ENCODE measurements around the gene AR.

The AR gene

GRCh38 chrX:67543818-67544217 lies at the start of gene AR:
TSS of gene AR (plus strand) at chrX:67544021. CDS start at chrX:67545147, 1,126 bp downstream.
- Histone ChIP-seq H3K27me3 (ENCODE audit: control insufficient read depth in 1 of 2, insufficient read depth in 2 of 2, low read length in 2 of 2) (peaks cover 0 to 15% of the 10 kb centered on the region in 2 donors), H3K9me3 (ENCODE audit: low read length) (no peaks in the 10 kb centered on the region), H3K9ac (ENCODE audit: low read length) (no peak within 1 kb of the TSS), H3K4me1 (ENCODE audit: insufficient read depth, low read length) (no peaks in the 10 kb centered on the region), H3K36me3 (ENCODE audit: insufficient read depth, low read length) (no peaks in the 10 kb centered on the region), H3K27ac (ENCODE audit: low read depth, low read length) (peak within 1 kb of the TSS; percentile 12), H3K4me3 (ENCODE audit: low read depth in 1 of 2, low read length in 2 of 2) (peak within 1 kb of the TSS; percentile 25 to 76)

- Histone ChIP-seq H3K4me1 (ENCODE audit: insufficient read depth, low read length) (no peaks in the 10 kb centered on the region), H3K27ac (ENCODE audit: low read depth, low read length) (no peak overlapping the region), H3K4me3 (ENCODE audit: low read depth in 1 of 2, low read length in 2 of 2) (no peak overlapping the region), H3K9me3 (ENCODE audit: low read length) (no peaks in the 10 kb centered on the region), H3K27me3 (ENCODE audit: control insufficient read depth in 1 of 2, insufficient read depth in 2 of 2, low read length in 2 of 2) (no peaks in the 10 kb centered on the region), H3K36me3 (ENCODE audit: insufficient read depth, low read length) (no peaks in the 10 kb centered on the region), H3K9ac (ENCODE audit: low read length) (no peak overlapping the region)
These were observed 43.2 kb upstream of the AR start for GRCh38 chrX:67500617-67501016.

GRCh38 chrX:67503004-67503403 lies 40.8 kb upstream of the AR start:
- no peak overlapping the region for H3K27ac ChIP-seq (ENCODE audit: low read depth, low read length)
- no peaks in the 10 kb centered on the region for H3K4me1 ChIP-seq (ENCODE audit: insufficient read depth, low read length)
- no peak overlapping the region for H3K4me3 ChIP-seq (ENCODE audit: low read depth in 1 of 2, low read length in 2 of 2)
- no peaks in the 10 kb centered on the region for H3K27me3 ChIP-seq (ENCODE audit: control insufficient read depth in 1 of 2, insufficient read depth in 2 of 2, low read length in 2 of 2)
- no peak overlapping the region for H3K9ac ChIP-seq (ENCODE audit: low read length)
- no peaks in the 10 kb centered on the region for H3K9me3 ChIP-seq (ENCODE audit: low read length)
- H3K36me3 ChIP-seq (ENCODE audit: insufficient read depth, low read length), result no peaks in the 10 kb centered on the region

GRCh38 chrX:67503453-67503852 lies 40.4 kb upstream of the AR start:
- no peak overlapping the region for H3K27ac ChIP-seq (ENCODE audit: low read depth, low read length)
- H3K4me1 ChIP-seq (ENCODE audit: insufficient read depth, low read length), result no peaks in the 10 kb centered on the region
- no peaks in the 10 kb centered on the region for H3K9me3 ChIP-seq (ENCODE audit: low read length)
- H3K4me3 ChIP-seq (ENCODE audit: low read depth in 1 of 2, low read length in 2 of 2), result no peak overlapping the region
- no peaks in the 10 kb centered on the region for H3K27me3 ChIP-seq (ENCODE audit: control insufficient read depth in 1 of 2, insufficient read depth in 2 of 2, low read length in 2 of 2)
- no peaks in the 10 kb centered on the region for H3K36me3 ChIP-seq (ENCODE audit: insufficient read depth, low read length)
- H3K9ac ChIP-seq (ENCODE audit: low read length), result no peak overlapping the region

- Histone ChIP-seq H3K9me3 (ENCODE audit: low read length) (no peaks in the 10 kb centered on the region), H3K27me3 (ENCODE audit: control insufficient read depth in 1 of 2, insufficient read depth in 2 of 2, low read length in 2 of 2) (no peaks in the 10 kb centered on the region), H3K27ac (ENCODE audit: low read depth, low read length) (no peak overlapping the region), H3K4me1 (ENCODE audit: insufficient read depth, low read length) (no peaks in the 10 kb centered on the region), H3K36me3 (ENCODE audit: insufficient read depth, low read length) (no peaks in the 10 kb centered on the region), H3K9ac (ENCODE audit: low read length) (no peak overlapping the region), H3K4me3 (ENCODE audit: low read depth in 1 of 2, low read length in 2 of 2) (no peak overlapping the region)
These were observed 23.1 kb upstream of the AR start for GRCh38 chrX:67520671-67521070.

GRCh38 chrX:67523002-67523681 lies 20.7 kb upstream of the AR start:
- Histone ChIP-seq H3K36me3 (ENCODE audit: insufficient read depth, low read length) (no peaks in the 10 kb centered on the region), H3K9ac (ENCODE audit: low read length) (no peak overlapping the region), H3K9me3 (ENCODE audit: low read length) (no peaks in the 10 kb centered on the region), H3K4me3 (ENCODE audit: low read depth in 1 of 2, low read length in 2 of 2) (no peak overlapping the region), H3K27ac (ENCODE audit: low read depth, low read length) (no peak overlapping the region), H3K27me3 (ENCODE audit: control insufficient read depth in 1 of 2, insufficient read depth in 2 of 2, low read length in 2 of 2) (no peaks in the 10 kb centered on the region), H3K4me1 (ENCODE audit: insufficient read depth, low read length) (no peaks in the 10 kb centered on the region)

- Histone ChIP-seq H3K4me1 (ENCODE audit: insufficient read depth, low read length) (no peaks in the 10 kb centered on the region), H3K9me3 (ENCODE audit: low read length) (no peaks in the 10 kb centered on the region), H3K36me3 (ENCODE audit: insufficient read depth, low read length) (no peaks in the 10 kb centered on the region), H3K27ac (ENCODE audit: low read depth, low read length) (no peak overlapping the region), H3K9ac (ENCODE audit: low read length) (no peak overlapping the region), H3K27me3 (ENCODE audit: control insufficient read depth in 1 of 2, insufficient read depth in 2 of 2, low read length in 2 of 2) (no peaks in the 10 kb centered on the region), H3K4me3 (ENCODE audit: low read depth in 1 of 2, low read length in 2 of 2) (no peak overlapping the region)
These were observed 19.9 kb upstream of the AR start for GRCh38 chrX:67523932-67524331.

- H3K4me3 ChIP-seq (ENCODE audit: low read depth in 1 of 2, low read length in 2 of 2), result no peak overlapping the region
- H3K4me1 ChIP-seq (ENCODE audit: insufficient read depth, low read length), result no peaks in the 10 kb centered on the region
- H3K9me3 ChIP-seq (ENCODE audit: low read length), result no peaks in the 10 kb centered on the region
- H3K36me3 ChIP-seq (ENCODE audit: insufficient read depth, low read length), result no peaks in the 10 kb centered on the region
- H3K9ac ChIP-seq (ENCODE audit: low read length), result no peak overlapping the region
- no peaks in the 10 kb centered on the region for H3K27me3 ChIP-seq (ENCODE audit: control insufficient read depth in 1 of 2, insufficient read depth in 2 of 2, low read length in 2 of 2)
- H3K27ac ChIP-seq (ENCODE audit: low read depth, low read length), result no peak overlapping the region
These were observed 19.4 kb upstream of the AR start for GRCh38 chrX:67524428-67524827.

- Histone ChIP-seq H3K4me3 (ENCODE audit: low read depth in 1 of 2, low read length in 2 of 2) (no peak overlapping the region), H3K27ac (ENCODE audit: low read depth, low read length) (no peak overlapping the region), H3K4me1 (ENCODE audit: insufficient read depth, low read length) (no peaks in the 10 kb centered on the region), H3K9me3 (ENCODE audit: low read length) (no peaks in the 10 kb centered on the region), H3K27me3 (ENCODE audit: control insufficient read depth in 1 of 2, insufficient read depth in 2 of 2, low read length in 2 of 2) (no peaks in the 10 kb centered on the region), H3K36me3 (ENCODE audit: insufficient read depth, low read length) (no peaks in the 10 kb centered on the region), H3K9ac (ENCODE audit: low read length) (no peak overlapping the region)
These were observed 18.7 kb upstream of the AR start for GRCh38 chrX:67524950-67525691.

- Histone ChIP-seq H3K4me3 (ENCODE audit: low read depth in 1 of 2, low read length in 2 of 2) (no peak overlapping the region), H3K9me3 (ENCODE audit: low read length) (no peaks in the 10 kb centered on the region), H3K9ac (ENCODE audit: low read length) (no peak overlapping the region), H3K27ac (ENCODE audit: low read depth, low read length) (no peak overlapping the region), H3K36me3 (ENCODE audit: insufficient read depth, low read length) (no peaks in the 10 kb centered on the region), H3K27me3 (ENCODE audit: control insufficient read depth in 1 of 2, insufficient read depth in 2 of 2, low read length in 2 of 2) (peaks cover 0 to 5% of the 10 kb centered on the region in 2 donors), H3K4me1 (ENCODE audit: insufficient read depth, low read length) (no peaks in the 10 kb centered on the region)
These were observed 7.3 kb upstream of the AR start for GRCh38 chrX:67536564-67536963.

- Histone ChIP-seq H3K36me3 (ENCODE audit: insufficient read depth, low read length) (no peaks in the 10 kb centered on the region), H3K9ac (ENCODE audit: low read length) (no peak overlapping the region), H3K27me3 (ENCODE audit: control insufficient read depth in 1 of 2, insufficient read depth in 2 of 2, low read length in 2 of 2) (no peaks in the 10 kb centered on the region), H3K4me1 (ENCODE audit: insufficient read depth, low read length) (no peaks in the 10 kb centered on the region), H3K27ac (ENCODE audit: low read depth, low read length) (no peak overlapping the region), H3K9me3 (ENCODE audit: low read length) (no peaks in the 10 kb centered on the region), H3K4me3 (ENCODE audit: low read depth in 1 of 2, low read length in 2 of 2) (no peak overlapping the region)
These were observed 5.4 kb upstream of the AR start for GRCh38 chrX:67538383-67538782.
